ENCODE data around the gene ATOX1. TPM values are rescaled to one million over a fixed set of nuclear protein-coding genes. Genes with fewer than 3 reads are reported as not detected.

Gene ATOX1
- total and polyA plus RNA-seq, 2 of the 8 experiments (the other 6 are each of a cell fraction or from before 2014, with no cell fraction given) = 79.9 to 232 TPM

DNA sequence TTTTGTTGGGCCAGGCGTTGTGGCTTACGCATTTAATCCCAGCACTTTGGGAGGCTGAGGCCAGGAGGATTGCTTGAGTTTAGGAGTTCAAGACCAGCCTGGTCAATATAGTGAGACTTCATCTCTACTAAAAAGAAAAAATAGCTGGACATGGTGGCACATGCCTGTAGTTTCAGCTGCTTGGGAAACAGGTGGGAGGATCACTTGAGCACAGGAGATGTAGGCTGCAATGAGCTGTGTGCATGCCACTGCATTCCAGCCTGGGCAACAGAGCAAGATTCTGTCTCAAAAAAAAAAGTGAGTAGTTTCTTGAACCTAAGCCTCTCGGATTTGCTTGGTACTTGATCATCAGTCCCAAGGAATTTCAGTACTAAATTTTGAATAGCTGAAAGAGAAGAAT lies 40.2 kb upstream of the ATOX1 start (continued):
- TF ChIP-seq, protein P1, sequence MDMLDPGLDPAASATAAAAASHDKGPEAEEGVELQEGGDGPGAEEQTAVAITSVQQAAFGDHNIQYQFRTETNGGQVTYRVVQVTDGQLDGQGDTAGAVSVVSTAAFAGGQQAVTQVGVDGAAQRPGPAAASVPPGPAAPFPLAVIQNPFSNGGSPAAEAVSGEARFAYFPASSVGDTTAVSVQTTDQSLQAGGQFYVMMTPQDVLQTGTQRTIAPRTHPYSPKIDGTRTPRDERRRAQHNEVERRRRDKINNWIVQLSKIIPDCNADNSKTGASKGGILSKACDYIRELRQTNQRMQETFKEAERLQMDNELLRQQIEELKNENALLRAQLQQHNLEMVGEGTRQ (IDR thresholded peaks at IDR 0.05; ENCODE audit: low read length) = no peak
- no peak for TF ChIP-seq BACH1 (IDR thresholded peaks at IDR 0.05; ENCODE audit: low read length)
- TF ChIP-seq RFX5 (IDR thresholded peaks at IDR 0.05; ENCODE audit: borderline replicate concordance, low read depth, low read length) = no peak

All from H1 (cell line).